ENCODE data around the gene NFAT5.
"Not testable (repeated sequence)": the region's sequence is repeated elsewhere in the genome, so short reads cannot be mapped to it uniquely, and the experiment has no call there.

The NFAT5 gene

GRCh38 chr16:69632828-69633227, 67.1 kb downstream of the NFAT5 start:
- no peak for DNase-seq (ENCODE audit: extremely low read depth, low read depth)
- no peak overlapping the region for H3K4me3 ChIP-seq (replicated peaks; ENCODE audit: low read depth, low read length)
- TF ChIP-seq, protein P1, sequence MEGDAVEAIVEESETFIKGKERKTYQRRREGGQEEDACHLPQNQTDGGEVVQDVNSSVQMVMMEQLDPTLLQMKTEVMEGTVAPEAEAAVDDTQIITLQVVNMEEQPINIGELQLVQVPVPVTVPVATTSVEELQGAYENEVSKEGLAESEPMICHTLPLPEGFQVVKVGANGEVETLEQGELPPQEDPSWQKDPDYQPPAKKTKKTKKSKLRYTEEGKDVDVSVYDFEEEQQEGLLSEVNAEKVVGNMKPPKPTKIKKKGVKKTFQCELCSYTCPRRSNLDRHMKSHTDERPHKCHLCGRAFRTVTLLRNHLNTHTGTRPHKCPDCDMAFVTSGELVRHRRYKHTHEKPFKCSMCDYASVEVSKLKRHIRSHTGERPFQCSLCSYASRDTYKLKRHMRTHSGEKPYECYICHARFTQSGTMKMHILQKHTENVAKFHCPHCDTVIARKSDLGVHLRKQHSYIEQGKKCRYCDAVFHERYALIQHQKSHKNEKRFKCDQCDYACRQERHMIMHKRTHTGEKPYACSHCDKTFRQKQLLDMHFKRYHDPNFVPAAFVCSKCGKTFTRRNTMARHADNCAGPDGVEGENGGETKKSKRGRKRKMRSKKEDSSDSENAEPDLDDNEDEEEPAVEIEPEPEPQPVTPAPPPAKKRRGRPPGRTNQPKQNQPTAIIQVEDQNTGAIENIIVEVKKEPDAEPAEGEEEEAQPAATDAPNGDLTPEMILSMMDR (IDR thresholded peaks at IDR 0.05; ENCODE audit: low read depth, low read length, missing control alignments): no peak

DNA sequence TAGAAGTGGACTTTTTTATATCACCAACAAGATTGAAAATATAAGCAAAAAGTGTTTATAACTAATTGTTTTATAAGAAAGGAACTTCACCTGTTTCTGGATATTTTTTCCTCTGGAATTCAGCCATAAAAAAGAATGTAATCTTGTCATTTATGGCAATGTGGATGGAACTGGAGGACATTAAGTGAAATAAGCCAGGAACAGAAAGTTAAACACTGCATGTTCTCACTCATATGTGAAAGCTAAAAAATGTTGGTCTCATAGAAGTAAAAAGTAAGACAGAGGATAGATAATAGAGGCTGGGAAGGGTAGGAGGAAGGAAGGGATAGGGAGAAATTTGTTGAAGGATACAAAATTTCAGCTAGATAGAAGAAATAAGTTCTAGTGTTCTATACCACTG, 67.6 kb downstream of the NFAT5 start:
- no peak for DNase-seq (ENCODE audit: extremely low read depth, low read depth)
- TF ChIP-seq, protein P1 (IDR thresholded peaks at IDR 0.05; ENCODE audit: low read depth, low read length, missing control alignments): no peak
- H3K4me3 ChIP-seq (replicated peaks; ENCODE audit: low read depth, low read length): no peak overlapping the region

DNA sequence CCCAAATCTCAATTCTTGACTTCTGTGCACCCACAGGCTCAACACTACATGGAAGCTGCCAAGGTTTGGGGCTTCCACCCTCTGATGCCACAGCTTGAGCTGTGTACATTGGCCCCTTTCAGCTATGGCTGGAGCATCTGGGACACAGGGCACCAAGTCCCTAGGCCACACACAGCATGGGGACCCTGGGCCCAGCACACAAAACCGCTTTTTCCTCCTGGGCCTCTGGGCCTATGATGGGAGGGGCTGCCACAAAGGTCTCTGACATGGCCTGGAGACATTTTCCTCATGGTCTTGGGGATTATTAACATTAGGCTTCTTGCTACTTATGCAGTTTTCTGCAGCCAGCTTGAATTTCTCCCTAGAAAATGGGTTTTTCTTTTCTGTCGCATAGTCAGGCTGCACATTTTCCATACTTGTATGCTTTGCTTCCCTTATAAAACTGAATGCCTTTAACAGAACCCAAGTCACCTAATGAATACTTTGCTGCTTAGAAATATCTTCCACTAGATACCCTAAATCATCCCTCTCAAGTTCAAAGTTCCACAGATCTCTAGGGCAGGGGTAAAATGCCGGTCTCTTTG, 70.9 kb downstream of the NFAT5 start:
- DNase-seq (ENCODE audit: extremely low read depth, low read depth); H3K4me3 ChIP-seq (replicated peaks; ENCODE audit: low read depth, low read length): not testable (repeated sequence)

GRCh38 chr16:69637206-69637865, 71.6 kb downstream of the NFAT5 start:
- DNase-seq (ENCODE audit: extremely low read depth, low read depth); H3K4me3 ChIP-seq (replicated peaks; ENCODE audit: low read depth, low read length): not testable (repeated sequence)

DNA sequence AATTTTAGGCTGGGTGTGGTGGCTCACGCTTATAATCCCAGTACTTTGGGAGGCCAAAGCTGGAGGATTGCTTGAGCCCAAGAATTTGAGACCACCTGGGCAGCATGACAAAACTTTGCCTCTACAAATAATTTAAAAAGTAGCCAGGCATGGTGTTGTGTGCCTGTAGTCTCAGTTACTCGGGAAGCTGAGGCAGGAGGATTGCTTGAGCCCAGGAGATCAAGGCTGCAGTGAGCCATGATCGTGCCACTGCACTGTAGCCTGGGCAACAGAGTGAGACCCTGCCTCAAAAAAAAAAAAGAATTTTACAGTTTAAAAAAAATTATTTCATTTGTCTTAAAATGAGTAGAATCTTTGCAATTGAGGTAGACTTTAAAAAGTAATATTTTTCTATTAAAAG, 78.2 kb downstream of the NFAT5 start:
- not testable (repeated sequence) for H3K4me3 ChIP-seq (replicated peaks; ENCODE audit: low read depth, low read length); DNase-seq (ENCODE audit: extremely low read depth, low read depth)

GRCh38 chr16:69644790-69645189, 79.0 kb downstream of the NFAT5 start:
- TF ChIP-seq, protein P1 (IDR thresholded peaks at IDR 0.05; ENCODE audit: low read depth, low read length, missing control alignments): no peak
- no peak overlapping the region for H3K4me3 ChIP-seq (replicated peaks; ENCODE audit: low read depth, low read length)
- DNase-seq (ENCODE audit: extremely low read depth, low read depth): no peak

DNA sequence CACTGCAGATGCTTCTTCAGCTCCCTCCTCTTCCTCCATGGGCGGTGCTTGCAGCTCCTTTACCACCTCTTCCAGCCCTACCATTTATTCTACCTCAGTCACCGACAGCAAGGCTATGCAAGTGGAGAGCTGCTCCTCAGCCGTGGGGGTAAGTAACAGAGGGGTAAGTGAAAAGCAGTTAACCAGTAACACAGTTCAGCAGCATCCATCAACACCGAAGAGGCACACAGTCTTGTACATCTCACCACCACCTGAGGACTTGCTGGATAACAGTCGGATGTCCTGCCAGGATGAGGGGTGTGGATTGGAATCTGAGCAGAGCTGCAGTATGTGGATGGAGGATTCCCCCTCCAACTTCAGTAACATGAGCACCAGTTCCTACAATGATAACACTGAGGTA, 81.3 kb downstream of the NFAT5 start:
- no peak overlapping the region for H3K4me3 ChIP-seq (replicated peaks; ENCODE audit: low read depth, low read length)
- no peak for DNase-seq (ENCODE audit: extremely low read depth, low read depth)
- TF ChIP-seq, protein P1 (IDR thresholded peaks at IDR 0.05; ENCODE audit: low read depth, low read length, missing control alignments): no peak

DNA sequence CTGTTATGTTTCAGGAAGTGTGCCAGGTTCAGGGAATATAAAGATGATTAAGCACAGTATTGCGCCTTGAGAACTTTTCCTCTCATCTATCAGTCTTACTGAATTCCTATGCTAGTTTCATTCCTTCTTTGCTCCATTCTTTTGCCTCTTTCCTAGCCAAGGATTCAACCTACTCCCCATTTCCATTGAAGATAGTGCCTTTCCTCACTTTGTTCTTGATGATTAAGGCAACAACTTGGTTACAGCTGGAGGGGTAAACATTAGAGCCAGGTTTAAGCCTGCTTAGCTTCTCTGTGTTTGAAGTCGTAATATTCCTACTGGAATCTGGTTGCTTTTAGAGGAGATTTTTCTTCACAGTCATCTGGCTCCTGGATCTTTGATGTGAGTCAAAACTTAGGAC, 85.5 kb downstream of the NFAT5 start:
- no peak overlapping the region for H3K4me3 ChIP-seq (replicated peaks; ENCODE audit: low read depth, low read length)
- DNase-seq (ENCODE audit: extremely low read depth, low read depth): no peak
- TF ChIP-seq, protein P1 (IDR thresholded peaks at IDR 0.05; ENCODE audit: low read depth, low read length, missing control alignments): no peak
